Astrocyte of the cerebellum (primary cell): ENCODE data around the gene ARCN1.
A peak's percentile ranks its signal among the peaks of the same experiment; 100 is the strongest.
"Not testable (repeated sequence)": the region's sequence is repeated elsewhere in the genome, so short reads cannot be mapped to it uniquely, and the experiment has no call there.

Experiments used
- DNase-seq: peaks from one replicate; pipeline ENCODE4 v3.0.0-alpha.2; 2011; ENCODE audit warnings: low read depth
- H3K4me3 ChIP-seq: 2 replicates; pipeline ENCODE4 v1.5.1; 2011; ENCODE audit warnings: mild to moderate bottlenecking, low read depth, low read length, moderate library complexity
- in situ Hi-C: cut with HindIII; loops from 2 replicates; pipeline ENCODE4 v1.10.0; 2017; ENCODE audit warnings: low sequenced_read_pairs
- TF ChIP-seq, protein P1 (sequence below): IDR thresholded peaks from 2 replicates; pipeline ENCODE4 v1.5.1; 2012; ENCODE audit warnings: low read length, low read depth, moderate library complexity, mild to moderate bottlenecking; ENCODE audit errors: missing control alignments

ARCN1 gene

DNA sequence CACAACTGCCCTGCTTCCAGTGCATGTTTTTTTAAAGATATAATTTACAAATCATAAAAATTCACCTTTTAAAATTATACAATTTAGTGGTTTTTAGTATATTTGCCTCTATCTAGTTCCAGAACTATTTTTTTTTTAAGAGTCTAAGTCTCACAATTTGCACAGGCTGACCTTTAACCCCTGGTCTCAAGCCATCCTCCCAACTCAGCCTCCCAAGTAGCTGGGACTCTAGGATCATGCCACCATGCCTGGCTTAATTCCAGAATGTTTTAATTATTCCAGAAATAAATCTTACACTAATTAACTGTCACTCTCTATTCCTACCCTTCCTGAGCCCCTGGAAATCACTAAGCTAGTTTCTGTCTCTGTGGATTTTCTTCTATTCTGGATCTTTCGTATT lies 1.4 kb upstream of the ARCN1 start:
- in situ Hi-C loops = no loop called here

DNA sequence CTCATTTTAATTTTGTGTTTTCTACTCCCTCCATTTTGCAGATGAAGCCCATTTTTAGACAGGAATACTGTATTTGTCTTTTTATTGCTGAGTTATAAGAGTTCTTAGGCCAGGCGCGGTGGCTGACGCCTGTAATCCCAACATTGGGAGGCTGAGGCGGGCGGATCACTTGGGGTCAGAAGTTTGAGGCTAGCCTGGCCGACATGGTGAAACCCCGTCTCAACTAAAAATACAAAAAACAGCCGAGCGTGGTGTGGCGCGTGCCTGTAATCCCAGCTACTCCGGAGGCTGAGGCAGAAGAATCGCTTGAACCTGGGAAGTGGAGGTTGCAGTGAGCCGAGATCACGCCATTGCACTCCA lies 528 bp upstream of the ARCN1 start:
- H3K4me3 ChIP-seq = peak overlapping the region; percentile 95
- in situ Hi-C loops, DNase-seq: not testable (repeated sequence)

More for the DNA sequence above, 1.4 kb upstream of the ARCN1 start:
- no peak for DNase-seq
- H3K4me3 ChIP-seq = no peak overlapping the region
- TF ChIP-seq, protein P1, sequence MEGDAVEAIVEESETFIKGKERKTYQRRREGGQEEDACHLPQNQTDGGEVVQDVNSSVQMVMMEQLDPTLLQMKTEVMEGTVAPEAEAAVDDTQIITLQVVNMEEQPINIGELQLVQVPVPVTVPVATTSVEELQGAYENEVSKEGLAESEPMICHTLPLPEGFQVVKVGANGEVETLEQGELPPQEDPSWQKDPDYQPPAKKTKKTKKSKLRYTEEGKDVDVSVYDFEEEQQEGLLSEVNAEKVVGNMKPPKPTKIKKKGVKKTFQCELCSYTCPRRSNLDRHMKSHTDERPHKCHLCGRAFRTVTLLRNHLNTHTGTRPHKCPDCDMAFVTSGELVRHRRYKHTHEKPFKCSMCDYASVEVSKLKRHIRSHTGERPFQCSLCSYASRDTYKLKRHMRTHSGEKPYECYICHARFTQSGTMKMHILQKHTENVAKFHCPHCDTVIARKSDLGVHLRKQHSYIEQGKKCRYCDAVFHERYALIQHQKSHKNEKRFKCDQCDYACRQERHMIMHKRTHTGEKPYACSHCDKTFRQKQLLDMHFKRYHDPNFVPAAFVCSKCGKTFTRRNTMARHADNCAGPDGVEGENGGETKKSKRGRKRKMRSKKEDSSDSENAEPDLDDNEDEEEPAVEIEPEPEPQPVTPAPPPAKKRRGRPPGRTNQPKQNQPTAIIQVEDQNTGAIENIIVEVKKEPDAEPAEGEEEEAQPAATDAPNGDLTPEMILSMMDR = no peak

DNA sequence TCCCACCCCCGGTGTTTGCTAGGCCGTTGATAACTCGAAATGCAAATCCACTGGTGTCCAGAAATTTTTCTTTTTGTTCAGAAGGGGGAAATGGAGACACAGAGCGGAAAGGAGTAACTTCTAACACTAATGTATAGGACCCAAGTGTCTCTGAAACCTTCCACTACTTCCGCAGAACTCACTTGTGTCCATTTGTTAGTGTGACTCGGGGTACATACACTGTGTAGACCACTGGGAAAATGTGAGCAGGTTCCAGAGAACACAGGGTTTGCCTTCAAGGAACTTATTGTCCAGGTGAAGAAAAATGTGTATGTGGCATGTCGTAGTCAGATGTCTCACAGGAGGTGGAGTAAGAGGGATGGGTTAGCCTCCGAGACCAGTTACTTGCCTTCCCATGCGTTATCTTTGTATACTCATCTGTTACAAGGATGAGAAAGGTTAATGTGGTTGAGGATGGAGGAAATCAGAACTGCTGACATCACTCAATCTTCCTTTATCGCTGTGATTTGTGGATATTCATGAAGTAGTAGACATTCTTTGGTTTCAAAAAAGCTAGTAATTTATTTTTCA lies 857 bp downstream of the ARCN1 start:
- in situ Hi-C loops = no loop called here
- DNase-seq = no peak
- peak overlapping the region; percentile 95 for H3K4me3 ChIP-seq

DNA sequence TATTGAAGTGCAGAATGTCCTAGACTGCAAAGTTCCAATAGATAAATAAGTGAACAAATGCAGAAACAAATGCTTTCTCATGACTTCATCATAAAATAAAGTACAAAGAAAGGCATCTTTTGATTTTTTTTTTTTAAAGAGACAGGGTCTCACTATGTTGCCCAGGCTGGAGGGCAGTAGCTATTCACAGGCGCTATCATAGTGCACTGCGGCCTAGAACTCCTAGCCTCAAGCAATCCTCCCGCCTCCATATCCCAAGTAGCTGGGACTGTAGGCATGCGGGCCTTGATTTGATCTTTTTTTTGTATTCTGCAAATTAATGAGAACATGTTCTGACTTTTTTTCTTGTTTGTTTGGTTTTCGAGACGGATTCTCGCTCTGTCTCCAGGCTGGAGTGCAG lies 2.4 kb downstream of the ARCN1 start:
- in situ Hi-C loops = no loop called here
- TF ChIP-seq, protein P1 = no peak
- H3K4me3 ChIP-seq = no peak overlapping the region
- DNase-seq = no peak

More for the DNA sequence above, 857 bp downstream of the ARCN1 start:
- TF ChIP-seq, protein P1 = no peak

DNA sequence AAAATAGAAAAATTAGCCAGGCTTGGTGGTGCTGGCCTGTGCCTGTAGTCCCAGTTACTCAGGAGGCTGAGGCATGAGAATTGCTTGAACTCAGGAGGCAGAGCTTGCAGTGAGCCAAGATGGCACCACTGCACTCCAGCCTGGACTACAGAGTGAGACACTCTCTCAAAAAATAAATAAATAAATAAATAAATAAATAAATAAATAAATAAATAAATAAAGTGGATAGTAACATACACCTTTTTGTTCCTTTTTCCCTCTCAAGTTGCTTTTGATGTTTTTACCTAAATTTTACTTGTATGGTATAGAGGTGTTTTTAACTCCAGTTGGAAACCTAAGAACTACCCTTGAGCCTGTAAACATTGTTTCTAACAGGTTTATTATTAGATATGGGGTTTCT lies 5.8 kb downstream of the ARCN1 start:
- DNase-seq, H3K4me3 ChIP-seq, in situ Hi-C loops: not testable (repeated sequence)

DNA sequence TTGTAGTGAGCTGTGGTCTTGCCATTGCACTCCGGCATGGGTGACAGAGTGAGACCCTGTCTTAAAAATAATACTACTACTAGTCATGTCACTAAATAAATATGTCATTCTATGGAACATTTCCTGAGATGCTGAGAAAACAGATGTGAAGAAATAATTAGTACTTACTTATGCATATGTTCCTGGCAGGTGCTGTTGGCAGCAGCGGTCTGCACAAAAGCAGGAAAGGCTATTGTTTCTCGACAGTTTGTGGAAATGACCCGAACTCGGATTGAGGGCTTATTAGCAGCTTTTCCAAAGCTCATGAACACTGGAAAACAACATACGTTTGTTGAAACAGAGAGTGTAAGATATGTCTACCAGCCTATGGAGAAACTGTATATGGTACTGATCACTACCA lies 8.8 kb downstream of the ARCN1 start:
- DNase-seq = no peak
- no peak overlapping the region for H3K4me3 ChIP-seq
- TF ChIP-seq, protein P1 = no peak
- in situ Hi-C loops = no loop called here

DNA sequence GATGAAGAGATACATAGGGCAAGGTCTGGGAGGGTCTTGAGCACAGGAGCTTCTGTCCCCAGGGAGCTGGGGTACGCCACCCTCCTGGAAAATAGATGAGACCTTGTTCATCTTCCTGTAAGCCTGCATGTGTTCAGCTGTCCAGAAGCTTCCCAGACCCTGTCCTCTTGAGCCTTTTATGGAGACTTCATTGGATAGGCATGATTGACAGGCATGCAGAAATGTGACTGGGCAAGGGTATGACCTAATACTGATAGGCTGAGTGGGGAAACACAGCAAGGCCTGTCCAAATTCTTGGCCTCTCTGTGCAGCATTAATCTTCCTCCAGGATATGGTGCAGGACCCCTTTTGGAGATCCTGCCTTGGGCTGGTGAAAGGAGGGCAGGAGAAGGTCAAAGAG lies 15.7 kb downstream of the ARCN1 start:
- in situ Hi-C loops = no loop called here
- no peak overlapping the region for H3K4me3 ChIP-seq
- DNase-seq = no peak
- TF ChIP-seq, protein P1 = no peak
